Measurements from ENCODE around the gene PPP1R3G. TPM values are rescaled to one million over a fixed set of nuclear protein-coding genes. Genes with fewer than 3 reads are reported as not detected.

PPP1R3G gene
- total RNA-seq, result 3.3 and 6.8 TPM in 2 replicates

GRCh38 chr6:5084781-5085647, at the start of gene PPP1R3G:
Gene PPP1R3G, plus strand, starts transcription at chr6:5085341. Its CDS starts 145 bp downstream, at chr6:5085486.

Other genes with a start within 250 kb of the PPP1R3G start
- 8.9 and 15.4 TPM in 2 replicates for gene RPP40, start 81.3 kb upstream of the PPP1R3G start, total RNA-seq
- gene LYRM4, start 175.6 kb downstream of the PPP1R3G start, total RNA-seq, result 18.8 and 24.1 TPM in 2 replicates
- 27.5 and 37.2 TPM in 2 replicates for gene FARS2, start 176.2 kb downstream of the PPP1R3G start, total RNA-seq